Stimulated activated CD8-positive, alpha-beta memory T cell treated with anti-CD3 and anti-CD28 coated beads, Interleukin-4, amount 100 ng/mL, for 24 hours (primary cell): Measurements from ENCODE around the gene ABHD16A.

Experiments used
- DNase-seq: peaks from one replicate; pipeline ENCODE4 v3.0.0-alpha.2; 2020; ENCODE audit warnings: low read depth

The ABHD16A gene

GRCh38 chr6:31662124-31662723 lies 40.9 kb downstream of the ABHD16A start:
- no peak for DNase-seq

GRCh38 chr6:31661262-31662123 lies 41.6 kb downstream of the ABHD16A start:
- no peak for DNase-seq

GRCh38 chr6:31660381-31661261 lies 42.5 kb downstream of the ABHD16A start, which contains the start of gene C6orf47:
TSS of gene C6orf47 (minus strand) at chr6:31660778. CDS start at chr6:31659947, 831 bp downstream.
- peak; percentile 68 for DNase-seq

- no peak for DNase-seq
Measured at GRCh38 chr6:31659649-31660380, 43.3 kb downstream of the ABHD16A start.

- no peak for DNase-seq
Measured at GRCh38 chr6:31658983-31659648, 44.0 kb downstream of the ABHD16A start.

- no peak for DNase-seq
Measured at GRCh38 chr6:31658158-31658688, 44.9 kb downstream of the ABHD16A start.

GRCh38 chr6:31657406-31658157 lies 45.5 kb downstream of the ABHD16A start:
- DNase-seq: no peak

GRCh38 chr6:31655349-31656237 lies 47.5 kb downstream of the ABHD16A start, which contains the start of gene APOM:
TSS of gene APOM (plus strand) at chr6:31655894. CDS start at chr6:31655967, 73 bp downstream.
- DNase-seq: no peak

GRCh38 chr6:31654574-31655348 lies 48.4 kb downstream of the ABHD16A start:
- DNase-seq: no peak

- peak; percentile 77 for DNase-seq
Measured at GRCh38 chr6:31652925-31653724, 50.0 kb downstream of the ABHD16A start.

GRCh38 chr6:31651602-31652191 lies 51.4 kb downstream of the ABHD16A start:
- no peak for DNase-seq

GRCh38 chr6:31645325-31645724 lies 57.8 kb downstream of the ABHD16A start:
- DNase-seq: no peak

GRCh38 chr6:31643818-31644454 lies 59.2 kb downstream of the ABHD16A start:
- DNase-seq: no peak

- DNase-seq: no peak
Measured at GRCh38 chr6:31642798-31643570, 60.1 kb downstream of the ABHD16A start.

GRCh38 chr6:31641370-31641769 lies 61.8 kb downstream of the ABHD16A start:
- DNase-seq: no peak

GRCh38 chr6:31640612-31641011 lies 62.5 kb downstream of the ABHD16A start:
- DNase-seq: no peak
